Upper lobe of left lung (tissue), 4 donors: ENCODE results near the gene SLC25A25.

ENCODE experiments used
- EP300 ChIP-seq, 4 donors: sonication (generic); formaldehyde crosslinking; IDR thresholded peaks; one replicate each; pipeline ENCODE4 v1.5.1; 2017; ENCODE audit warnings: antibody characterized with exemption in 4 of 4, control low read depth in 2 of 4
- TF ChIP-seq, protein P1 (sequence below), 6 experiments: fragments of 450-650 bp in 4 of 6; fragments of 200-600 bp in 2 of 6; sonication (generic) in 2 of 6; IDR thresholded peaks; one replicate each; pipeline ENCODE4 v1.5.1; 2016 to 2019; ENCODE audit warnings: antibody characterized with exemption in 6 of 6

DNA sequence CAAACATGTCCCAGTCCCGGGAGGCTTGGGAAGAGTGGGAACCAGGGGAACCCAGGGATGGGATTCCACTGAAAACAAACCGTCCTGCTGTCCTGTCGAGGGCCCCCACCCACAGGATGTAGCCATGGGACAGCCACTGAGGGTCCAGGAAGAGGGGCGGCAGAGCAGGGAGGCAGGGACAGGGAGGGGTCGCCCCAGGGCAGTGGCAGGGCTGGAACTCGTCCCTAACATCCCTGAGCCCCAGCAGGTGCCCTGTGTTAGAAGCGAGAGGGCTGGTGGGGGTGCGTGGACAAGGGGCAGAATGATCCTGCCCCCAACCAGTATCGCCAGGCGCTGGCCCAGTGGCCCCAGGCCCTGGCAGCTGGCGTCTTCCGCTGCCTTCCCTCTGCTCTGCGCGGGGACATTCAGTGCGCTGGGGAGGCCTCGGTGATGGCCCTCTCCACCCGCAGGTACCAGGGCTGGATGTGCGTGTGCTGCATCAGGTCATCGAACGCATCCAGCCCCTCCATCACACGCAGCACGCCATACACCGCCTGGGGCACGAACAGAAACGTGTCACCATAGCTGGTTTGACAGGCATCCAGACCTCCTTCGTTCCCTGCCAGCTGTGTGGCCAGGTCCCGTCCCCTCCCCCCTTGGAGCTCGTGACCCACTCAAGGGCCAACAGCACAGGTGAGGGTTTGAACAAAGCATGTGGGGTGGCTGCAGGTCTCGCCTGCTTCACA is 52.9 kb downstream of the SLC25A25 start:
- TF ChIP-seq EP300 (IDR thresholded peaks at IDR 0.05): no peak
- TF ChIP-seq, protein P1, sequence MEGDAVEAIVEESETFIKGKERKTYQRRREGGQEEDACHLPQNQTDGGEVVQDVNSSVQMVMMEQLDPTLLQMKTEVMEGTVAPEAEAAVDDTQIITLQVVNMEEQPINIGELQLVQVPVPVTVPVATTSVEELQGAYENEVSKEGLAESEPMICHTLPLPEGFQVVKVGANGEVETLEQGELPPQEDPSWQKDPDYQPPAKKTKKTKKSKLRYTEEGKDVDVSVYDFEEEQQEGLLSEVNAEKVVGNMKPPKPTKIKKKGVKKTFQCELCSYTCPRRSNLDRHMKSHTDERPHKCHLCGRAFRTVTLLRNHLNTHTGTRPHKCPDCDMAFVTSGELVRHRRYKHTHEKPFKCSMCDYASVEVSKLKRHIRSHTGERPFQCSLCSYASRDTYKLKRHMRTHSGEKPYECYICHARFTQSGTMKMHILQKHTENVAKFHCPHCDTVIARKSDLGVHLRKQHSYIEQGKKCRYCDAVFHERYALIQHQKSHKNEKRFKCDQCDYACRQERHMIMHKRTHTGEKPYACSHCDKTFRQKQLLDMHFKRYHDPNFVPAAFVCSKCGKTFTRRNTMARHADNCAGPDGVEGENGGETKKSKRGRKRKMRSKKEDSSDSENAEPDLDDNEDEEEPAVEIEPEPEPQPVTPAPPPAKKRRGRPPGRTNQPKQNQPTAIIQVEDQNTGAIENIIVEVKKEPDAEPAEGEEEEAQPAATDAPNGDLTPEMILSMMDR (IDR thresholded peaks at IDR 0.05): no peak
